ENCODE results near the gene ARHGAP40. TPM values are rescaled to one million over a fixed set of nuclear protein-coding genes. Genes with fewer than 3 reads are reported as not detected.
"Not testable (repeated sequence)": the region's sequence is repeated elsewhere in the genome, so short reads cannot be mapped to it uniquely, and the experiment has no call there.

The ARHGAP40 gene
- total RNA-seq, 2 experiments from 2014 or later: not detected

DNA sequence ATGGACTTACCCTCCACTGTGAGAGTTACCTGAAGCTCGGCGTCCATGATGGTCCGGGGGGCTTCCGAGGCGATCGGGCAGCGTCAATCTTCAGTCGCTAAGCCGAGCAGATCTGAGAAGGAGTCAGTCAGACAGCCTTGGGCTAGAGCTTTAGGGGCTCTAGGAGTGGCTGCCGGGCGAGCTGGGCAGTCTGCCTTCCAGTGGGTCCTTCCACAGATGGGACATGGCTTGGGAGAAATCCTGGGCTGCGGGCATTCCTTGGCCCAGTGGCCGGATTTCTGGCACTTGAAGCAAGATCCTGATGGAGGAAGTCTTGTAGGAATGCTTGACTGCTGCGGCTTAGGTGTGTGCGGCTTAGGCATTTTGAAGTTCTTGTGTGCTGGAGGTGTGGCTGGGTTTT is 5.7 kb upstream of the ARHGAP40 start:
- H3K4me1 Mint-ChIP-seq (ENCODE audit: low read depth); H3K9me3 Mint-ChIP-seq; POLR2A ChIA-PET; H3K9me3 ChIP-seq (ENCODE audit: control insufficient read depth in 1 of 2, insufficient read depth in 1 of 2, low read length in 2 of 2); H3K36me3 Mint-ChIP-seq (ENCODE audit: low read depth); CTCF ChIA-PET; intact Hi-C loops (cut with DNase I, micrococcal nuclease); H3K4me1 ChIP-seq (ENCODE audit: insufficient read depth, low read length); DNase-seq; H3K27ac Mint-ChIP-seq; H3K36me3 ChIP-seq (ENCODE audit: insufficient read depth, low read length); H3K4me3 ChIP-seq (ENCODE audit: low read length); H3K27me3 ChIP-seq (ENCODE audit: control insufficient read depth in 1 of 2, insufficient read depth in 2 of 2, low read length in 2 of 2); H3K27ac ChIP-seq (ENCODE audit: low read depth in 1 of 2, low read length in 2 of 2); H3K4me3 Mint-ChIP-seq; ATAC-seq (ENCODE audit: poor library complexity): not testable (repeated sequence)
- peaks cover 18% of the 10 kb centered on the region for H3K27me3 Mint-ChIP-seq

GRCh38 chr20:38599410-38599882 is 2.2 kb upstream of the ARHGAP40 start:
- H3K4me3 Mint-ChIP-seq: no peak overlapping the region
- ChIA-PET CTCF (no interaction called here), POLR2A (no interaction called here)
- Histone ChIP-seq H3K36me3 (ENCODE audit: insufficient read depth, low read length) (no peaks in the 10 kb centered on the region), H3K4me3 (ENCODE audit: low read length) (no peak overlapping the region), H3K27me3 (ENCODE audit: control insufficient read depth in 1 of 2, insufficient read depth in 2 of 2, low read length in 2 of 2) (peaks cover 26 to 42% of the 10 kb centered on the region in 2 experiments), H3K9me3 (ENCODE audit: control insufficient read depth in 1 of 2, insufficient read depth in 1 of 2, low read length in 2 of 2) (no peaks in the 10 kb centered on the region), H3K4me1 (ENCODE audit: insufficient read depth, low read length) (peaks cover 11% of the 10 kb centered on the region), H3K27ac (ENCODE audit: low read depth in 1 of 2, low read length in 2 of 2) (no peak overlapping the region)
- H3K4me1 Mint-ChIP-seq (ENCODE audit: low read depth): peaks cover 6% of the 10 kb centered on the region
- no peak overlapping the region for H3K27ac Mint-ChIP-seq
- no peaks in the 10 kb centered on the region for H3K36me3 Mint-ChIP-seq (ENCODE audit: low read depth)
- DNase-seq (no peak), ATAC-seq (ENCODE audit: poor library complexity) (no peak)
- intact Hi-C loops (cut with DNase I, micrococcal nuclease): no loop called here
- TF ChIP-seq CTCF (IDR thresholded peaks at IDR 0.05): no peak
- no peaks in the 10 kb centered on the region for H3K9me3 Mint-ChIP-seq
- H3K27me3 Mint-ChIP-seq: peaks cover 49% of the 10 kb centered on the region

- peaks cover 52% of the 10 kb centered on the region for H3K27me3 Mint-ChIP-seq
- POLR2A ChIA-PET: no interaction called here
- CTCF ChIA-PET: no interaction called here
These were observed 1.6 kb upstream of the ARHGAP40 start for GRCh38 chr20:38600057-38600456.

More at GRCh38 chr20:38600057-38600456, 1.6 kb upstream of the ARHGAP40 start:
- ATAC-seq (ENCODE audit: poor library complexity): no peak
- H3K4me3 ChIP-seq (ENCODE audit: low read length): no peak overlapping the region
- TF ChIP-seq CTCF (IDR thresholded peaks at IDR 0.05): no peak
- H3K9me3 Mint-ChIP-seq: no peaks in the 10 kb centered on the region
- intact Hi-C loops (cut with DNase I, micrococcal nuclease): no loop called here
- H3K9me3 ChIP-seq (ENCODE audit: control insufficient read depth in 1 of 2, insufficient read depth in 1 of 2, low read length in 2 of 2): no peaks in the 10 kb centered on the region
- peaks cover 11% of the 10 kb centered on the region for H3K4me1 ChIP-seq (ENCODE audit: insufficient read depth, low read length)
- no peaks in the 10 kb centered on the region for H3K36me3 Mint-ChIP-seq (ENCODE audit: low read depth)
- peaks cover 30 to 45% of the 10 kb centered on the region in 2 experiments for H3K27me3 ChIP-seq (ENCODE audit: control insufficient read depth in 1 of 2, insufficient read depth in 2 of 2, low read length in 2 of 2)
- no peak overlapping the region for H3K27ac Mint-ChIP-seq
- no peak overlapping the region for H3K4me3 Mint-ChIP-seq
- no peak for DNase-seq
- no peaks in the 10 kb centered on the region for H3K36me3 ChIP-seq (ENCODE audit: insufficient read depth, low read length)
- peaks cover 6% of the 10 kb centered on the region for H3K4me1 Mint-ChIP-seq (ENCODE audit: low read depth)
- no peak overlapping the region for H3K27ac ChIP-seq (ENCODE audit: low read depth in 1 of 2, low read length in 2 of 2)

Measured in CD4-positive, alpha-beta T cell (primary cell).